GM12878 (cell line): ENCODE data around the gene NFATC3. TPM values are rescaled to one million over a fixed set of nuclear protein-coding genes. Genes with fewer than 3 reads are reported as not detected.

Experiments used
- ATAC-seq: fragments of 200-7000 bp; cut with Tn5 transposase; 3 replicates; pipeline ENCODE4 v1.9.1; 2020; ENCODE audit warnings: mild to moderate bottlenecking, moderate library complexity
- BruUV-seq: library from RNA; stranded (reverse); fragments of 400-500 nt; replicated peaks from 2 replicates; lab custom pipeline; 2021; lab: Mats Ljungman, UMichigan
- CTCF ChIA-PET: fragments of 300-600 bp; sonication (Branson Sonifier 250); formaldehyde crosslinking; extraction: SDS; loops from one replicate; lab custom pipeline; 2021; ENCODE audit warnings: inconsistent platforms; lab: Yijun Ruan, JAX
- POLR2A ChIA-PET: fragments of 350-600 bp; formaldehyde crosslinking; extraction: SDS; loops from one replicate; lab custom pipeline; 2021; ENCODE audit warnings: inconsistent platforms; lab: Charles Lee
- RAD21 ChIA-PET: fragments of 300-600 bp; sonication (Branson Sonifier 250); formaldehyde crosslinking; loops from one replicate; lab custom pipeline; 2023; ENCODE audit warnings: antibody characterized with exemption; ENCODE audit not compliant: unreplicated experiment; lab: Charles Lee
- SMC1A ChIA-PET: fragments of 300-600 bp; sonication (Branson Sonifier 250); formaldehyde crosslinking; loops from one replicate; lab custom pipeline; 2023; ENCODE audit not compliant: unreplicated experiment, uncharacterized antibody; lab: Charles Lee
- DNase-seq: peaks from one replicate; pipeline ENCODE4 v3.0.0-alpha.2; 2011; ENCODE audit warnings: low read depth, low spot score
- FAIRE-seq: peaks from 3 replicates; lab custom pipeline; 2011; peaks lifted over from hg19 to GRCh38; lab: Jason Lieb, UNC
- H2AFZ ChIP-seq: 2 replicates; pipeline ENCODE4 v1.6.0; 2011; ENCODE audit warnings: low read depth, low read length, control low read depth; ENCODE audit not compliant: control insufficient read depth
- H3K27ac ChIP-seq: 2 replicates; pipeline ENCODE4 v1.5.1; 2011; ENCODE audit warnings: control low read depth; ENCODE audit not compliant: control insufficient read depth, insufficient read depth
- H3K27me3 ChIP-seq, 2 experiments: replicated peaks in 1 of 2; 2 replicates each; pipeline versions ENCODE4 v1.6.0 to v1.6.1; 2011; ENCODE audit warnings: low read length in 1 of 2; ENCODE audit not compliant: control insufficient read depth in 2 of 2, insufficient read depth in 2 of 2
- H3K36me3 ChIP-seq, 2 experiments: 2 replicates each; pipeline ENCODE4 v1.5.1; 2011; ENCODE audit warnings: low read length in 1 of 2; ENCODE audit not compliant: control insufficient read depth in 2 of 2, insufficient read depth in 2 of 2
- H3K4me1 ChIP-seq: 2 replicates; pipeline ENCODE4 v1.6.1; 2011; ENCODE audit warnings: mild to moderate bottlenecking, low read length, moderate library complexity, mixed read lengths; ENCODE audit not compliant: control insufficient read depth, insufficient read depth
- H3K4me2 ChIP-seq: 2 replicates; pipeline ENCODE4 v1.6.0; 2011; ENCODE audit warnings: control low read depth; ENCODE audit not compliant: control insufficient read depth, insufficient read depth
- H3K4me3 ChIP-seq: fragments of 200-600 bp; sonication (generic); 2 replicates; pipeline ENCODE4 v1.5.1; 2016
- H3K79me2 ChIP-seq: 2 replicates; pipeline ENCODE4 v1.6.0; 2011; ENCODE audit warnings: low read length; ENCODE audit not compliant: control insufficient read depth, insufficient read depth
- H3K9ac ChIP-seq: 2 replicates; pipeline ENCODE4 v1.8.0; 2011; ENCODE audit warnings: low read length, control low read depth, mixed read lengths; ENCODE audit not compliant: control insufficient read depth, insufficient read depth
- H3K9me3 ChIP-seq: replicated peaks from 3 replicates; pipeline ENCODE4 v1.5.1; 2011; ENCODE audit warnings: mild to moderate bottlenecking, low read length; ENCODE audit not compliant: control insufficient read depth, insufficient read depth
- H4K20me1 ChIP-seq: 2 replicates; pipeline ENCODE4 v1.6.0; 2011; ENCODE audit not compliant: control insufficient read depth, insufficient read depth
- JUNB ChIP-seq: IDR thresholded peaks from 2 replicates; pipeline ENCODE4 v1.6.1; 2016; ENCODE audit warnings: antibody characterized with exemption, mild to moderate bottlenecking
- POLR2A ChIP-seq: IDR thresholded peaks from 2 replicates; pipeline ENCODE4 v1.6.1; 2011; ENCODE audit warnings: low read depth, mild to moderate bottlenecking, low read length
- ZBTB11 ChIP-seq: fragments of 450-650 bp; formaldehyde crosslinking; IDR thresholded peaks from 2 replicates; pipeline ENCODE4 v1.5.0; 2022; ENCODE audit warnings: mild to moderate bottlenecking, missing genetic modification characterization
- ZBTB40 ChIP-seq: fragments of 450-650 bp; IDR thresholded peaks from 2 replicates; pipeline ENCODE4 v1.6.1; 2016; ENCODE audit warnings: mild to moderate bottlenecking, moderate library complexity, borderline replicate concordance
- ZNF384 ChIP-seq: IDR thresholded peaks from 2 replicates; pipeline ENCODE4 v1.6.1; 2012; ENCODE audit warnings: low read depth, mild to moderate bottlenecking, low read length, improper control_type of control experiment, borderline replicate concordance
- ZNF622 ChIP-seq: fragments of 450-650 bp; IDR thresholded peaks from 2 replicates; pipeline ENCODE4 v1.6.1; 2017; ENCODE audit warnings: mild to moderate bottlenecking, inconsistent platforms
- WGBS: methylation state at CpG from one replicate; pipeline ENCODE4 v1.1.6; 2016; ENCODE audit warnings: low lambda C conversion rate; ENCODE audit not compliant: insufficient replicate concordance, insufficient coverage; ENCODE audit errors: missing lambda C conversion rate; 5-methylcytosine and 5-hydroxymethylcytosine counted together
- in situ Hi-C: fragments of 300-500 bp; cut with MboI; formaldehyde crosslinking; loops from 9 replicates; pipeline ENCODE4 v1.14.3; 2018; ENCODE audit warnings: mixed read lengths
- intact Hi-C: fragments of 100-400 bp; cut with micrococcal nuclease; formaldehyde crosslinking; loops from one replicate; pipeline ENCODE4 v1.14.2; 2022; ENCODE audit not compliant: unreplicated experiment
- polyA plus RNA-seq, 11 experiments: library from polyadenylated mRNA; depleted of rRNA in 4 of 11; unstranded in 6 of 11; stranded (reverse) in 5 of 11; fragments of >200 nt; fragmentation: Nextera tagmentation in 4 of 11; fragmentation: Illumina TruSeq in 1 of 11; extraction: Ambion mirVana in 4 of 11; extraction: Trizol in 1 of 11; gene quantifications; 1 replicate in 1 of 11; 2 replicates in 10 of 11; pipeline versions ENCODE4 v1.2.1 to v1.2.3, GENCODE V29; 2011 to 2016; ENCODE audit warnings: inconsistent platforms in 2 of 11, missing spikeins in 2 of 11, low read depth in 1 of 11
- total RNA-seq, 4 experiments: library from RNA; depleted of rRNA in 3 of 4; stranded (reverse); fragments of >200 nt in 3 of 4; fragmentation: Illumina TruSeq in 1 of 4; extraction: Trizol in 1 of 4; gene quantifications; 2 replicates each; pipeline versions ENCODE4 v1.2.1 to v1.2.3, GENCODE V29; 2013 to 2021
- TF ChIP-seq, protein P1 (sequence below): fragments of 450-650 bp; formaldehyde crosslinking; IDR thresholded peaks from 2 replicates; pipeline ENCODE4 v1.4.0; 2022; ENCODE audit warnings: mild to moderate bottlenecking, moderate library complexity
- TF ChIP-seq, protein P2 (sequence below): fragments of 450-650 bp; IDR thresholded peaks from 2 replicates; pipeline ENCODE4 v1.6.1; 2017; ENCODE audit warnings: low read depth, mild to moderate bottlenecking, moderate library complexity

Gene NFATC3
- total and polyA plus RNA-seq, 10 of the 15 experiments (the other 5 are each of a cell fraction or from before 2014, with no cell fraction given), result 4.2 to 37.6 (median 24.9) TPM

DNA sequence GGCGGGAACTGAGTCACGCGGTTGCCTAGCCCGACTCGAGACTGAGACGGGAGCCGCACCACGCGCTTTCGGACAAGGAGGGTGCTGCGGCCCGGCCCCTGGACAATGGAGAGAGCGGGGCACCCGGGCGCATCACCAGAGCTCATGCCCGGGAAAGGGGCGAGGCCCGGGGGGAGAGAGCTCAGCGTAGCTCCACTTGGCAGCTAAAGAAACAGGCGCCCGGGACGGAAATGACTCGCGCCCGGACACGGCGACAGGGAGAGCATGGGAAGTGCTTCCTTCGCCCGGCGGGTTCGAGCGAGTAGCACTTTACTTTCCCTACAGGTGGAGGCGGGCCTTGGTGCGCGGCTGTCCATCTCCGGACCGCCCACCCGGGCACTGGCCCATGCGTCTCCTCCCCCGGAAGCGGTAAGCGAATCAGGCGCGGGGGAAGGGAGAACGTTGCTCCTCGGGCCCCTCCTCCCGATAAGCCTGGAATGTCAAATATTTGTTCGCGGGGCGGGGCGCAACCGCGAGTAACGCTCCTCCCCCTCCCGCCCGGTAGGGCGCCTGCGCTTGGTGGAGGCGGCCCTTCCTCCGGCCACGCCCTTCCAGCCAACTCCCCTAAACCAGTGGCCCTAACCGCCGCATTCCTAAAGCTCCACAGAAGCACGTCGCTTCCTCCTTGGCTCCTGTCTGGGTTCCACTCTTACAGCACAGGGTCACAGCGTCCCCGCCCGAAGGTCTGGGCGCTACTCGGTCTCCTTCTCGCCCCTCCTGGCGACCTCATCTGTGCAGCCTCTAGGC, 152.3 kb downstream of the NFATC3 start:
- CTCF ChIA-PET, result interaction anchor here (0.6 to 3.5 kb wide), 10 partner anchors 8 to 473 kb away, joined by 3 to 26 read pairs (median 4); partner anchors contain the start of gene PLA2G15
- TF ChIP-seq, protein P1, sequence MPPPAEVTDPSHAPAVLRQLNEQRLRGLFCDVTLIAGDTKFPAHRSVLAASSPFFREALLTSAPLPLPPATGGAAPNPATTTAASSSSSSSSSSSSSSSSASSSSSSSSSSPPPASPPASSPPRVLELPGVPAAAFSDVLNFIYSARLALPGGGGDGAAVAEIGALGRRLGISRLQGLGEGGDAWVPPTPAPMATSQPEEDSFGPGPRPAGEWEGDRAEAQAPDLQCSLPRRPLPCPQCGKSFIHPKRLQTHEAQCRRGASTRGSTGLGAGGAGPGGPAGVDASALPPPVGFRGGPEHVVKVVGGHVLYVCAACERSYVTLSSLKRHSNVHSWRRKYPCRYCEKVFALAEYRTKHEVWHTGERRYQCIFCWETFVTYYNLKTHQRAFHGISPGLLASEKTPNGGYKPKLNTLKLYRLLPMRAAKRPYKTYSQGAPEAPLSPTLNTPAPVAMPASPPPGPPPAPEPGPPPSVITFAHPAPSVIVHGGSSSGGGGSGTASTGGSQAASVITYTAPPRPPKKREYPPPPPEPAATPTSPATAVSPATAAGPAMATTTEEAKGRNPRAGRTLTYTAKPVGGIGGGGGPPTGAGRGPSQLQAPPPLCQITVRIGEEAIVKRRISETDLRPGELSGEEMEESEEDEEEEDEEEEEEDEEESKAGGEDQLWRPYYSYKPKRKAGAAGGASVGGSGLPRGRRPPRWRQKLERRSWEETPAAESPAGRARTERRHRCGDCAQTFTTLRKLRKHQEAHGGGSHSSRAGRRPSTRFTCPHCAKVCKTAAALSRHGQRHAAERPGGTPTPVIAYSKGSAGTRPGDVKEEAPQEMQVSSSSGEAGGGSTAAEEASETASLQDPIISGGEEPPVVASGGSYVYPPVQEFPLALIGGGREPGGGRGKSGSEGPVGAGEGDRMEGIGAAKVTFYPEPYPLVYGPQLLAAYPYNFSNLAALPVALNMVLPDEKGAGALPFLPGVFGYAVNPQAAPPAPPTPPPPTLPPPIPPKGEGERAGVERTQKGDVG (CRISPR knock-in tag), result no peak
- TF ChIP-seq POLR2A (peak; percentile 76), ZBTB40 (peak; percentile 57; the same call in 1 of the 2 replicates), ZBTB11 (no peak), ZNF622 (no peak), JUNB (no peak), ZNF384 (no peak)
- TF ChIP-seq, protein P2, sequence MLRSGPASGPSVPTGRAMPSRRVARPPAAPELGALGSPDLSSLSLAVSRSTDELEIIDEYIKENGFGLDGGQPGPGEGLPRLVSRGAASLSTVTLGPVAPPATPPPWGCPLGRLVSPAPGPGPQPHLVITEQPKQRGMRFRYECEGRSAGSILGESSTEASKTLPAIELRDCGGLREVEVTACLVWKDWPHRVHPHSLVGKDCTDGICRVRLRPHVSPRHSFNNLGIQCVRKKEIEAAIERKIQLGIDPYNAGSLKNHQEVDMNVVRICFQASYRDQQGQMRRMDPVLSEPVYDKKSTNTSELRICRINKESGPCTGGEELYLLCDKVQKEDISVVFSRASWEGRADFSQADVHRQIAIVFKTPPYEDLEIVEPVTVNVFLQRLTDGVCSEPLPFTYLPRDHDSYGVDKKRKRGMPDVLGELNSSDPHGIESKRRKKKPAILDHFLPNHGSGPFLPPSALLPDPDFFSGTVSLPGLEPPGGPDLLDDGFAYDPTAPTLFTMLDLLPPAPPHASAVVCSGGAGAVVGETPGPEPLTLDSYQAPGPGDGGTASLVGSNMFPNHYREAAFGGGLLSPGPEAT, result peak; percentile 47; the same call in 1 of the 2 replicates

More for the DNA sequence above, 152.3 kb downstream of the NFATC3 start:
- peak; percentile 98 for FAIRE-seq
- Histone ChIP-seq H3K36me3 (no peaks in the 10 kb centered on the region), H3K27me3 (no peaks in the 10 kb centered on the region), H2AFZ (peak overlapping the region; percentile 97), H3K9ac (peak overlapping the region; percentile 68), H3K27ac (peak overlapping the region; percentile 14; the same call in 1 of the 2 replicates), H3K4me3 (peak overlapping the region; percentile 62), H4K20me1 (no peaks in the 10 kb centered on the region), H3K4me2 (peak overlapping the region; percentile 98), H3K9me3 (no peaks in the 10 kb centered on the region), H3K79me2 (no peaks in the 10 kb centered on the region), H3K4me1 (peaks cover 11% of the 10 kb centered on the region)
- in situ Hi-C loops (no loop called here), intact Hi-C loops (loop anchor here (1.0 kb wide), 1 partner anchor 91 kb away; no protein-coding TSS in a partner anchor)
- peak; percentile 93 for ATAC-seq
- ChIA-PET POLR2A (interaction anchor here (0.5 to 1.3 kb wide), 9 partner anchors 14 to 444 kb away, joined by 3 to 8 read pairs (median 3); partner anchors contain the start of genes DPEP2NB and NFATC3), RAD21 (interaction anchor here (0.5 to 2.9 kb wide), 10 partner anchors 10 to 172 kb away, joined by 3 to 22 read pairs (median 3); partner anchors contain the start of genes NFATC3 and SLC7A6), SMC1A (interaction anchor here (1.0 to 3.2 kb wide), 4 partner anchors 10 to 152 kb away, joined by 3 to 18 read pairs (median 12); partner anchors contain the start of gene NFATC3)
- peak; percentile 86 for DNase-seq
- WGBS, result 1% methylated on average over 61 of the region's 72 CpGs
- BruUV-seq, result no TSS peak
